Liver (tissue), 3 donors: Measurements from ENCODE around the gene MRPS11.

Experiments used
- EGR1 ChIP-seq, 2 donors: IDR thresholded peaks; 2 replicates each; pipeline ENCODE4 v1.6.1; 2016 to 2018; ENCODE audit warnings: antibody characterized with exemption in 2 of 2, low read depth in 2 of 2
- GABPA ChIP-seq, 2 donors: IDR thresholded peaks in 1 of 2; conservative IDR thresholded peaks in 1 of 2; 2 replicates each; pipeline ENCODE4 v1.6.1; 2016; ENCODE audit warnings: antibody characterized with exemption in 2 of 2, mild to moderate bottlenecking in 1 of 2, moderate library complexity in 1 of 2
- JUND ChIP-seq, 2 donors: IDR thresholded peaks; 2 replicates each; pipeline ENCODE4 v1.6.1; 2016; ENCODE audit warnings: antibody characterized with exemption in 2 of 2
- RAD21 ChIP-seq, 2 donors: IDR thresholded peaks; 2 replicates each; pipeline ENCODE4 v1.6.1; 2016; ENCODE audit warnings: antibody characterized with exemption in 2 of 2, mild to moderate bottlenecking in 2 of 2
- SP1 ChIP-seq: IDR thresholded peaks from 2 replicates; pipeline ENCODE4 v1.6.1; 2018; ENCODE audit warnings: antibody characterized with exemption, mild to moderate bottlenecking
- TAF1 ChIP-seq: conservative IDR thresholded peaks from 2 replicates; pipeline ENCODE4 v1.6.1; 2016; ENCODE audit warnings: antibody characterized with exemption, mild to moderate bottlenecking
- TF ChIP-seq, protein P1 (sequence below): IDR thresholded peaks from 2 replicates; pipeline ENCODE4 v1.6.1; 2016; ENCODE audit warnings: antibody characterized with exemption
- TF ChIP-seq, protein P2 (sequence below): fragments of 150-350 bp; IDR thresholded peaks from 2 replicates; pipeline ENCODE4 v1.5.1; 2017; ENCODE audit warnings: improper control_type of control experiment, low read depth, low read length; ENCODE audit not compliant: missing input control
- TF ChIP-seq, protein P3 (sequence below): IDR thresholded peaks from 2 replicates; pipeline ENCODE4 v1.6.1; 2016; ENCODE audit warnings: antibody characterized with exemption, mild to moderate bottlenecking
- donor health status: healthy.
- donor health status: healthy.

DNA sequence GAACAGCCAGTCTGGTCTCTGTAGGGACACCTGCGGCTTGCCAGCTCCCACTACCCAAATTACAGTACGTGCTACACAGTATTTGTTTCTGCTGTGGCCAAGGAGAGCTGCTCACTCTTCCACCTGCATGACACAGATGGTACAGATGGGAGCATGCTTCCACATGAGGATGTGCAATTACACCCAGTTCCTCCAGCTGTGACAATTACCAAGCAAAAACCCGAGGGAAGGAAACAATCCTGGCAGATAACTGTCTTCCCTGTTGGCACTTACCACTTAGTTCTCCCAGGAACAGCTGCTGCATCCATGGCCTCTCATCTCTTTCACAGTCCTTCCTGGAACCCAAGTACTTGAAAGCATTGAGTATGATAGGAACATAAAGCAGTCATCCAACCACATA is 44.6 kb downstream of the MRPS11 start:
- TF ChIP-seq TAF1: no peak
- no peak for TF ChIP-seq SP1
- TF ChIP-seq, protein P1, sequence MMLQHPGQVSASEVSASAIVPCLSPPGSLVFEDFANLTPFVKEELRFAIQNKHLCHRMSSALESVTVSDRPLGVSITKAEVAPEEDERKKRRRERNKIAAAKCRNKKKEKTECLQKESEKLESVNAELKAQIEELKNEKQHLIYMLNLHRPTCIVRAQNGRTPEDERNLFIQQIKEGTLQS: no peak
- TF ChIP-seq, protein P2, sequence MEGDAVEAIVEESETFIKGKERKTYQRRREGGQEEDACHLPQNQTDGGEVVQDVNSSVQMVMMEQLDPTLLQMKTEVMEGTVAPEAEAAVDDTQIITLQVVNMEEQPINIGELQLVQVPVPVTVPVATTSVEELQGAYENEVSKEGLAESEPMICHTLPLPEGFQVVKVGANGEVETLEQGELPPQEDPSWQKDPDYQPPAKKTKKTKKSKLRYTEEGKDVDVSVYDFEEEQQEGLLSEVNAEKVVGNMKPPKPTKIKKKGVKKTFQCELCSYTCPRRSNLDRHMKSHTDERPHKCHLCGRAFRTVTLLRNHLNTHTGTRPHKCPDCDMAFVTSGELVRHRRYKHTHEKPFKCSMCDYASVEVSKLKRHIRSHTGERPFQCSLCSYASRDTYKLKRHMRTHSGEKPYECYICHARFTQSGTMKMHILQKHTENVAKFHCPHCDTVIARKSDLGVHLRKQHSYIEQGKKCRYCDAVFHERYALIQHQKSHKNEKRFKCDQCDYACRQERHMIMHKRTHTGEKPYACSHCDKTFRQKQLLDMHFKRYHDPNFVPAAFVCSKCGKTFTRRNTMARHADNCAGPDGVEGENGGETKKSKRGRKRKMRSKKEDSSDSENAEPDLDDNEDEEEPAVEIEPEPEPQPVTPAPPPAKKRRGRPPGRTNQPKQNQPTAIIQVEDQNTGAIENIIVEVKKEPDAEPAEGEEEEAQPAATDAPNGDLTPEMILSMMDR: no peak
- TF ChIP-seq, protein P3, sequence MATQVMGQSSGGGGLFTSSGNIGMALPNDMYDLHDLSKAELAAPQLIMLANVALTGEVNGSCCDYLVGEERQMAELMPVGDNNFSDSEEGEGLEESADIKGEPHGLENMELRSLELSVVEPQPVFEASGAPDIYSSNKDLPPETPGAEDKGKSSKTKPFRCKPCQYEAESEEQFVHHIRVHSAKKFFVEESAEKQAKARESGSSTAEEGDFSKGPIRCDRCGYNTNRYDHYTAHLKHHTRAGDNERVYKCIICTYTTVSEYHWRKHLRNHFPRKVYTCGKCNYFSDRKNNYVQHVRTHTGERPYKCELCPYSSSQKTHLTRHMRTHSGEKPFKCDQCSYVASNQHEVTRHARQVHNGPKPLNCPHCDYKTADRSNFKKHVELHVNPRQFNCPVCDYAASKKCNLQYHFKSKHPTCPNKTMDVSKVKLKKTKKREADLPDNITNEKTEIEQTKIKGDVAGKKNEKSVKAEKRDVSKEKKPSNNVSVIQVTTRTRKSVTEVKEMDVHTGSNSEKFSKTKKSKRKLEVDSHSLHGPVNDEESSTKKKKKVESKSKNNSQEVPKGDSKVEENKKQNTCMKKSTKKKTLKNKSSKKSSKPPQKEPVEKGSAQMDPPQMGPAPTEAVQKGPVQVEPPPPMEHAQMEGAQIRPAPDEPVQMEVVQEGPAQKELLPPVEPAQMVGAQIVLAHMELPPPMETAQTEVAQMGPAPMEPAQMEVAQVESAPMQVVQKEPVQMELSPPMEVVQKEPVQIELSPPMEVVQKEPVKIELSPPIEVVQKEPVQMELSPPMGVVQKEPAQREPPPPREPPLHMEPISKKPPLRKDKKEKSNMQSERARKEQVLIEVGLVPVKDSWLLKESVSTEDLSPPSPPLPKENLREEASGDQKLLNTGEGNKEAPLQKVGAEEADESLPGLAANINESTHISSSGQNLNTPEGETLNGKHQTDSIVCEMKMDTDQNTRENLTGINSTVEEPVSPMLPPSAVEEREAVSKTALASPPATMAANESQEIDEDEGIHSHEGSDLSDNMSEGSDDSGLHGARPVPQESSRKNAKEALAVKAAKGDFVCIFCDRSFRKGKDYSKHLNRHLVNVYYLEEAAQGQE: no peak
- no peak for TF ChIP-seq GABPA (IDR thresholded peaks at IDR 0.05 in 1 of 2, conservative IDR thresholded peaks at IDR 0.05 in 1 of 2)
- TF ChIP-seq RAD21 (IDR thresholded peaks at IDR 0.05): no peak
- TF ChIP-seq EGR1 (IDR thresholded peaks at IDR 0.05; ENCODE audit: low read depth in 2 of 2): no peak
- TF ChIP-seq JUND (IDR thresholded peaks at IDR 0.05): no peak
